HG02763 (cell line): ENCODE data around the gene OSER1.
A peak's percentile ranks its signal among the peaks of the same experiment; 100 is the strongest.
"Not testable (repeated sequence)": the region's sequence is repeated elsewhere in the genome, so short reads cannot be mapped to it uniquely, and the experiment has no call there.

Source experiments
- ATAC-seq: cut with Tn5 transposase; IDR thresholded peaks from one replicate; pipeline ENCODE4 v1.9.1; 2021; ENCODE audit warnings: mild to moderate bottlenecking, moderate library complexity; ENCODE audit not compliant: unreplicated experiment

OSER1 gene

GRCh38 chr20:44210406-44211176, at the start of gene OSER1:
Gene OSER1, minus strand, starts transcription at chr20:44210771. Its CDS starts 3,814 bp downstream, at chr20:44206957.
- ATAC-seq, result peak; percentile 85

GRCh38 chr20:44258226-44258890, 47.8 kb upstream of the OSER1 start:
- ATAC-seq, result no peak

GRCh38 chr20:44256961-44257360, 46.4 kb upstream of the OSER1 start:
- ATAC-seq, result no peak

GRCh38 chr20:44255942-44256341, 45.4 kb upstream of the OSER1 start:
- no peak for ATAC-seq

- ATAC-seq, result no peak
Measured at GRCh38 chr20:44254073-44254472, 43.5 kb upstream of the OSER1 start.

GRCh38 chr20:44253528-44253927, 43.0 kb upstream of the OSER1 start:
- ATAC-seq, result no peak

- no peak for ATAC-seq
Measured at GRCh38 chr20:44251284-44251683, 40.7 kb upstream of the OSER1 start.

- ATAC-seq, result no peak
Measured at GRCh38 chr20:44248410-44248759, 37.8 kb upstream of the OSER1 start.

GRCh38 chr20:44247586-44248409, 37.2 kb upstream of the OSER1 start:
- no peak for ATAC-seq

- no peak for ATAC-seq
Measured at GRCh38 chr20:44247131-44247571, 36.6 kb upstream of the OSER1 start, which contains the start of gene GDAP1L1. Gene GDAP1L1, plus strand, starts transcription at chr20:44247308. Its CDS starts 27 bp downstream, at chr20:44247335.

- no peak for ATAC-seq
Measured at GRCh38 chr20:44245977-44246376, 35.4 kb upstream of the OSER1 start.

GRCh38 chr20:44241796-44242195, 31.2 kb upstream of the OSER1 start:
- ATAC-seq, result no peak

GRCh38 chr20:44236840-44237239, 26.3 kb upstream of the OSER1 start:
- not testable (repeated sequence) for ATAC-seq

- no peak for ATAC-seq
Measured at GRCh38 chr20:44235702-44236101, 25.1 kb upstream of the OSER1 start.

- no peak for ATAC-seq
Measured at GRCh38 chr20:44234566-44235317, 24.2 kb upstream of the OSER1 start.

- ATAC-seq, result no peak
Measured at GRCh38 chr20:44233436-44234016, 23.0 kb upstream of the OSER1 start.

GRCh38 chr20:44232469-44232856, 21.9 kb upstream of the OSER1 start:
- not testable (repeated sequence) for ATAC-seq

GRCh38 chr20:44231713-44232468, 21.3 kb upstream of the OSER1 start:
- no peak for ATAC-seq

GRCh38 chr20:44231193-44231592, 20.6 kb upstream of the OSER1 start:
- ATAC-seq, result no peak
